CD1c-positive myeloid dendritic cell (primary cell): ENCODE results near the gene ADIPOR1.

Experiments
- DNase-seq: peaks from one replicate; pipeline ENCODE4 v3.0.0-alpha.2; 2016; ENCODE audit errors: extremely low spot score

The ADIPOR1 gene

GRCh38 chr1:202968895-202969295 is 10.8 kb upstream of the ADIPOR1 start:
- peak; percentile 95 for DNase-seq

- DNase-seq, result no peak
Observed at GRCh38 chr1:202968351-202968750, 10.2 kb upstream of the ADIPOR1 start.

- peak; percentile 88 for DNase-seq
Observed at GRCh38 chr1:202967684-202968281, 9.7 kb upstream of the ADIPOR1 start.

- DNase-seq, result peak; percentile 45
Observed at GRCh38 chr1:202966006-202966898, 8.1 kb upstream of the ADIPOR1 start.

- no peak for DNase-seq
Observed at GRCh38 chr1:202965422-202965821, 7.3 kb upstream of the ADIPOR1 start.

- no peak for DNase-seq
Observed at GRCh38 chr1:202964791-202965410, 6.8 kb upstream of the ADIPOR1 start.

GRCh38 chr1:202961220-202961880 is 3.2 kb upstream of the ADIPOR1 start:
- no peak for DNase-seq

- no peak for DNase-seq
Observed at GRCh38 chr1:202959276-202959620, 1.1 kb upstream of the ADIPOR1 start.

- no peak for DNase-seq
Observed at GRCh38 chr1:202958544-202959275, 598 bp upstream of the ADIPOR1 start.

GRCh38 chr1:202956969-202957368 is 1.1 kb downstream of the ADIPOR1 start:
- DNase-seq, result no peak

GRCh38 chr1:202954057-202954745 is 3.9 kb downstream of the ADIPOR1 start:
- DNase-seq, result no peak

GRCh38 chr1:202953392-202953791 is 4.7 kb downstream of the ADIPOR1 start:
- peak; percentile 5 for DNase-seq

GRCh38 chr1:202952818-202953217 is 5.3 kb downstream of the ADIPOR1 start:
- DNase-seq, result peak; percentile 97

GRCh38 chr1:202952099-202952498 is 6.0 kb downstream of the ADIPOR1 start:
- no peak for DNase-seq

- no peak for DNase-seq
Observed at GRCh38 chr1:202951437-202951836, 6.7 kb downstream of the ADIPOR1 start.

- DNase-seq, result no peak
Observed at GRCh38 chr1:202945483-202945882, 12.6 kb downstream of the ADIPOR1 start.

- no peak for DNase-seq
Observed at GRCh38 chr1:202944438-202944921, 13.6 kb downstream of the ADIPOR1 start.

GRCh38 chr1:202942426-202942825 is 15.7 kb downstream of the ADIPOR1 start:
- no peak for DNase-seq

- DNase-seq, result no peak
Observed at GRCh38 chr1:202941372-202941771, 16.7 kb downstream of the ADIPOR1 start.

- DNase-seq, result no peak
Observed at GRCh38 chr1:202940561-202940960, 17.6 kb downstream of the ADIPOR1 start.
